HepG2 (cell line): ENCODE measurements around the gene ZNF341. TPM values are rescaled to one million over a fixed set of nuclear protein-coding genes. Genes with fewer than 3 reads are reported as not detected.

ENCODE experiments used
- CCDC6 ChIP-seq: sonication (generic); formaldehyde crosslinking; IDR thresholded peaks from 2 replicates; pipeline ENCODE4 v1.8.1; 2022; ENCODE audit warnings: mild to moderate bottlenecking, missing genetic modification reagents, moderate library complexity
- FOSL2 ChIP-seq: sonication (generic); formaldehyde crosslinking; IDR thresholded peaks from 2 replicates; pipeline ENCODE4 v1.4.0; 2020; ENCODE audit warnings: missing genetic modification reagents
- NCOR1 ChIP-seq: fragments of 200-600 bp; sonication (generic); IDR thresholded peaks from 2 replicates; pipeline ENCODE4 v1.7.0; 2017; ENCODE audit warnings: antibody characterized with exemption, low read length, borderline replicate concordance
- NPAS2 ChIP-seq: sonication (generic); formaldehyde crosslinking; IDR thresholded peaks from 2 replicates; pipeline ENCODE4 v1.8.0; 2022; ENCODE audit warnings: mild to moderate bottlenecking, missing genetic modification reagents, borderline replicate concordance
- RFX5 ChIP-seq: IDR thresholded peaks from 2 replicates; pipeline ENCODE4 v1.6.1; 2011; ENCODE audit warnings: low read depth, low read length, improper control_type of control experiment
- RXRA ChIP-seq: sonication (generic); formaldehyde crosslinking; IDR thresholded peaks from 2 replicates; pipeline ENCODE4 v1.5.1; 2020; ENCODE audit warnings: missing genetic modification reagents
- SP4 ChIP-seq: sonication (generic); formaldehyde crosslinking; IDR thresholded peaks from 2 replicates; pipeline ENCODE4 v1.8.1; 2023; ENCODE audit warnings: mild to moderate bottlenecking, missing genetic modification reagents
- STAG1 ChIP-seq: sonication (generic); formaldehyde crosslinking; IDR thresholded peaks from 2 replicates; pipeline ENCODE4 v1.4.0; 2020; ENCODE audit warnings: missing genetic modification reagents
- ZBTB3 ChIP-seq: sonication (generic); formaldehyde crosslinking; IDR thresholded peaks from 2 replicates; pipeline ENCODE4 v1.4.0; 2020; ENCODE audit warnings: low read depth, mild to moderate bottlenecking, moderate library complexity, missing genetic modification reagents, borderline replicate concordance
- ZNF30 ChIP-seq: sonication (generic); formaldehyde crosslinking; IDR thresholded peaks from 2 replicates; pipeline ENCODE4 v1.5.0; 2020; ENCODE audit warnings: mild to moderate bottlenecking, missing genetic modification reagents
- ZNF567 ChIP-seq: sonication (generic); formaldehyde crosslinking; IDR thresholded peaks from 2 replicates; pipeline ENCODE4 v1.8.1; 2023; ENCODE audit warnings: mild to moderate bottlenecking, missing genetic modification reagents, borderline replicate concordance
- ZNF569 ChIP-seq: sonication (generic); formaldehyde crosslinking; IDR thresholded peaks from 2 replicates; pipeline ENCODE4 v1.5.0; 2020; ENCODE audit warnings: mild to moderate bottlenecking, missing genetic modification reagents, moderate library complexity, borderline replicate concordance
- ZNF709 ChIP-seq: sonication (generic); formaldehyde crosslinking; IDR thresholded peaks from 2 replicates; pipeline ENCODE4 v1.5.0; 2020; ENCODE audit warnings: mild to moderate bottlenecking, missing genetic modification reagents
- polyA plus RNA-seq, 8 experiments: library from polyadenylated mRNA; depleted of rRNA in 3 of 8; stranded (reverse) in 7 of 8; unstranded in 1 of 8; fragments of >200 nt; fragmentation: Illumina TruSeq in 4 of 8; extraction: Trizol in 4 of 8; gene quantifications; 2 replicates each; pipeline versions ENCODE4 v1.2.1 to v1.2.3, GENCODE V29; 2011 to 2016; ENCODE audit warnings: low read depth in 4 of 8, missing spikeins in 1 of 8, mixed read lengths in 1 of 8; ENCODE audit not compliant: insufficient read depth in 1 of 8
- total RNA-seq, 5 experiments: library from RNA; depleted of rRNA; stranded (reverse); fragments of >200 nt; fragmentation: Illumina TruSeq; extraction: Trizol; gene quantifications; 2 replicates each; pipeline ENCODE4 v1.2.3, GENCODE V29; 2016; ENCODE audit warnings: low read depth in 1 of 5
- TF ChIP-seq, protein P1 (sequence below): sonication (generic); formaldehyde crosslinking; IDR thresholded peaks from 2 replicates; pipeline ENCODE4 v1.4.0; 2020; ENCODE audit warnings: mild to moderate bottlenecking, missing genetic modification reagents, borderline replicate concordance
- TF ChIP-seq, protein P2 (sequence below): sonication (generic); formaldehyde crosslinking; IDR thresholded peaks from 2 replicates; pipeline ENCODE4 v1.4.0; 2020; ENCODE audit warnings: missing genetic modification reagents
- TF ChIP-seq, protein P3 (sequence below): sonication (generic); formaldehyde crosslinking; IDR thresholded peaks from 2 replicates; pipeline ENCODE4 v1.4.0; 2020; ENCODE audit warnings: missing genetic modification reagents, mild to moderate bottlenecking, borderline replicate concordance
- TF ChIP-seq, protein P4 (sequence below): sonication (generic); formaldehyde crosslinking; IDR thresholded peaks from 2 replicates; pipeline ENCODE4; 2020; ENCODE audit warnings: missing genetic modification reagents, mild to moderate bottlenecking, borderline replicate concordance

Gene ZNF341
- total and polyA plus RNA-seq, 2 of the 13 experiments (the other 11 are each of a cell fraction or from before 2014, with no cell fraction given), result 1.1 to 2.2 TPM

DNA sequence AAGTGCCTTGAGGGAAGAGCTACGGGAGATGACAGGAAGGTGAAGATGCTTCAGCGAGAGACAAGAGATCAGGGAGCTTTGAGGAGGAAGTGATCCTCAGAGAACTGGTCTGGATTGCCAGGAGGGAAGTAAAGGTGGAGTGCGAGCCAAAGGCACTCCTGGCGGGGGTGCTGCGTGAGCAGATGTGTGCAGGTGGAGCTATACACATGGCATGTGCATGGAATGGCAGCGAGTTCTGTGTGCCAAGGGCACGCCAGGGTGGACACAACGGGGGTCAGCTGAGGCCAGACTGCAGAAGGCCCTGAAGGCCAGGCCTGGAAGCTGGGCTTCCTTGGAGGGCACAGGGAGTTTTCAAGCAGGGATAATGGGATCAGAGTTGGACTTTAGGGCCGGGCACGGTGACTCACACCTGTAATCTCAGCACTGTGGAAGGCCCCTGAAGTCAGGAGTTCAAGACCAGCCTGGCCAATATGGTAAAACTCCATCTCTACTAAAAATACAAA lies 17.9 kb upstream of the ZNF341 start (continued):
- TF ChIP-seq, protein P1, sequence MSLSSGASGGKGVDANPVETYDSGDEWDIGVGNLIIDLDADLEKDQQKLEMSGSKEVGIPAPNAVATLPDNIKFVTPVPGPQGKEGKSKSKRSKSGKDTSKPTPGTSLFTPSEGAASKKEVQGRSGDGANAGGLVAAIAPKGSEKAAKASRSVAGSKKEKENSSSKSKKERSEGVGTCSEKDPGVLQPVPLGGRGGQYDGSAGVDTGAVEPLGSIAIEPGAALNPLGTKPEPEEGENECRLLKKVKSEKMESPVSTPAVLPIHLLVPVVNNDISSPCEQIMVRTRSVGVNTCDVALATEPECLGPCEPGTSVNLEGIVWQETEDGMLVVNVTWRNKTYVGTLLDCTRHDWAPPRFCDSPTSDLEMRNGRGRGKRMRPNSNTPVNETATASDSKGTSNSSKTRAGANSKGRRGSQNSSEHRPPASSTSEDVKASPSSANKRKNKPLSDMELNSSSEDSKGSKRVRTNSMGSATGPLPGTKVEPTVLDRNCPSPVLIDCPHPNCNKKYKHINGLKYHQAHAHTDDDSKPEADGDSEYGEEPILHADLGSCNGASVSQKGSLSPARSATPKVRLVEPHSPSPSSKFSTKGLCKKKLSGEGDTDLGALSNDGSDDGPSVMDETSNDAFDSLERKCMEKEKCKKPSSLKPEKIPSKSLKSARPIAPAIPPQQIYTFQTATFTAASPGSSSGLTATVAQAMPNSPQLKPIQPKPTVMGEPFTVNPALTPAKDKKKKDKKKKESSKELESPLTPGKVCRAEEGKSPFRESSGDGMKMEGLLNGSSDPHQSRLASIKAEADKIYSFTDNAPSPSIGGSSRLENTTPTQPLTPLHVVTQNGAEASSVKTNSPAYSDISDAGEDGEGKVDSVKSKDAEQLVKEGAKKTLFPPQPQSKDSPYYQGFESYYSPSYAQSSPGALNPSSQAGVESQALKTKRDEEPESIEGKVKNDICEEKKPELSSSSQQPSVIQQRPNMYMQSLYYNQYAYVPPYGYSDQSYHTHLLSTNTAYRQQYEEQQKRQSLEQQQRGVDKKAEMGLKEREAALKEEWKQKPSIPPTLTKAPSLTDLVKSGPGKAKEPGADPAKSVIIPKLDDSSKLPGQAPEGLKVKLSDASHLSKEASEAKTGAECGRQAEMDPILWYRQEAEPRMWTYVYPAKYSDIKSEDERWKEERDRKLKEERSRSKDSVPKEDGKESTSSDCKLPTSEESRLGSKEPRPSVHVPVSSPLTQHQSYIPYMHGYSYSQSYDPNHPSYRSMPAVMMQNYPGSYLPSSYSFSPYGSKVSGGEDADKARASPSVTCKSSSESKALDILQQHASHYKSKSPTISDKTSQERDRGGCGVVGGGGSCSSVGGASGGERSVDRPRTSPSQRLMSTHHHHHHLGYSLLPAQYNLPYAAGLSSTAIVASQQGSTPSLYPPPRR, result no peak
- TF ChIP-seq RFX5 (no peak), SP4 (CRISPR knock-in tag) (0 out of 2 replicates have a peak, but pooled peaks have one; percentile 23), NPAS2 (CRISPR knock-in tag) (no peak), CCDC6 (CRISPR knock-in tag) (no peak), NCOR1 (no peak), RXRA (CRISPR knock-in tag) (peak; percentile 42; the same call in 1 of the 2 replicates), ZNF567 (no peak), ZNF30 (no peak), ZBTB3 (CRISPR knock-in tag) (no peak), FOSL2 (CRISPR knock-in tag) (peak; percentile 44), STAG1 (CRISPR knock-in tag) (no peak), ZNF709 (CRISPR knock-in tag) (no peak), ZNF569 (no peak)
- TF ChIP-seq, protein P2, sequence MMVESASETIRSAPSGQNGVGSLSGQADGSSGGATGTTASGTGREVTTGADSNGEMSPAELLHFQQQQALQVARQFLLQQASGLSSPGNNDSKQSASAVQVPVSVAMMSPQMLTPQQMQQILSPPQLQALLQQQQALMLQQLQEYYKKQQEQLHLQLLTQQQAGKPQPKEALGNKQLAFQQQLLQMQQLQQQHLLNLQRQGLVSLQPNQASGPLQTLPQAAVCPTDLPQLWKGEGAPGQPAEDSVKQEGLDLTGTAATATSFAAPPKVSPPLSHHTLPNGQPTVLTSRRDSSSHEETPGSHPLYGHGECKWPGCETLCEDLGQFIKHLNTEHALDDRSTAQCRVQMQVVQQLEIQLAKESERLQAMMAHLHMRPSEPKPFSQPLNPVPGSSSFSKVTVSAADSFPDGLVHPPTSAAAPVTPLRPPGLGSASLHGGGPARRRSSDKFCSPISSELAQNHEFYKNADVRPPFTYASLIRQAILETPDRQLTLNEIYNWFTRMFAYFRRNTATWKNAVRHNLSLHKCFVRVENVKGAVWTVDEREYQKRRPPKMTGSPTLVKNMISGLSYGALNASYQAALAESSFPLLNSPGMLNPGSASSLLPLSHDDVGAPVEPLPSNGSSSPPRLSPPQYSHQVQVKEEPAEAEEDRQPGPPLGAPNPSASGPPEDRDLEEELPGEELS (CRISPR knock-in tag), result no peak
- TF ChIP-seq, protein P3, sequence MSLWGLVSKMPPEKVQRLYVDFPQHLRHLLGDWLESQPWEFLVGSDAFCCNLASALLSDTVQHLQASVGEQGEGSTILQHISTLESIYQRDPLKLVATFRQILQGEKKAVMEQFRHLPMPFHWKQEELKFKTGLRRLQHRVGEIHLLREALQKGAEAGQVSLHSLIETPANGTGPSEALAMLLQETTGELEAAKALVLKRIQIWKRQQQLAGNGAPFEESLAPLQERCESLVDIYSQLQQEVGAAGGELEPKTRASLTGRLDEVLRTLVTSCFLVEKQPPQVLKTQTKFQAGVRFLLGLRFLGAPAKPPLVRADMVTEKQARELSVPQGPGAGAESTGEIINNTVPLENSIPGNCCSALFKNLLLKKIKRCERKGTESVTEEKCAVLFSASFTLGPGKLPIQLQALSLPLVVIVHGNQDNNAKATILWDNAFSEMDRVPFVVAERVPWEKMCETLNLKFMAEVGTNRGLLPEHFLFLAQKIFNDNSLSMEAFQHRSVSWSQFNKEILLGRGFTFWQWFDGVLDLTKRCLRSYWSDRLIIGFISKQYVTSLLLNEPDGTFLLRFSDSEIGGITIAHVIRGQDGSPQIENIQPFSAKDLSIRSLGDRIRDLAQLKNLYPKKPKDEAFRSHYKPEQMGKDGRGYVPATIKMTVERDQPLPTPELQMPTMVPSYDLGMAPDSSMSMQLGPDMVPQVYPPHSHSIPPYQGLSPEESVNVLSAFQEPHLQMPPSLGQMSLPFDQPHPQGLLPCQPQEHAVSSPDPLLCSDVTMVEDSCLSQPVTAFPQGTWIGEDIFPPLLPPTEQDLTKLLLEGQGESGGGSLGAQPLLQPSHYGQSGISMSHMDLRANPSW (CRISPR knock-in tag), result no peak
- TF ChIP-seq, protein P4, sequence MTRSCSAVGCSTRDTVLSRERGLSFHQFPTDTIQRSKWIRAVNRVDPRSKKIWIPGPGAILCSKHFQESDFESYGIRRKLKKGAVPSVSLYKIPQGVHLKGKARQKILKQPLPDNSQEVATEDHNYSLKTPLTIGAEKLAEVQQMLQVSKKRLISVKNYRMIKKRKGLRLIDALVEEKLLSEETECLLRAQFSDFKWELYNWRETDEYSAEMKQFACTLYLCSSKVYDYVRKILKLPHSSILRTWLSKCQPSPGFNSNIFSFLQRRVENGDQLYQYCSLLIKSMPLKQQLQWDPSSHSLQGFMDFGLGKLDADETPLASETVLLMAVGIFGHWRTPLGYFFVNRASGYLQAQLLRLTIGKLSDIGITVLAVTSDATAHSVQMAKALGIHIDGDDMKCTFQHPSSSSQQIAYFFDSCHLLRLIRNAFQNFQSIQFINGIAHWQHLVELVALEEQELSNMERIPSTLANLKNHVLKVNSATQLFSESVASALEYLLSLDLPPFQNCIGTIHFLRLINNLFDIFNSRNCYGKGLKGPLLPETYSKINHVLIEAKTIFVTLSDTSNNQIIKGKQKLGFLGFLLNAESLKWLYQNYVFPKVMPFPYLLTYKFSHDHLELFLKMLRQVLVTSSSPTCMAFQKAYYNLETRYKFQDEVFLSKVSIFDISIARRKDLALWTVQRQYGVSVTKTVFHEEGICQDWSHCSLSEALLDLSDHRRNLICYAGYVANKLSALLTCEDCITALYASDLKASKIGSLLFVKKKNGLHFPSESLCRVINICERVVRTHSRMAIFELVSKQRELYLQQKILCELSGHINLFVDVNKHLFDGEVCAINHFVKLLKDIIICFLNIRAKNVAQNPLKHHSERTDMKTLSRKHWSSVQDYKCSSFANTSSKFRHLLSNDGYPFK, result no peak
